Measurements from ENCODE around the gene CTNNBL1. TPM values are rescaled to one million over a fixed set of nuclear protein-coding genes. Genes with fewer than 3 reads are reported as not detected.

CTNNBL1 gene
- polyA plus RNA-seq, 1 of the 3 experiments (the other 2 are of a cell fraction): 29.5 TPM

GRCh38 chr20:37849156-37849555, 155.3 kb downstream of the CTNNBL1 start (continued):
- TF ChIP-seq RFX5 (IDR thresholded peaks at IDR 0.05; ENCODE audit: low read length) (no peak), ELF1 (IDR thresholded peaks at IDR 0.05) (no peak), EZH2phosphoT487 (IDR thresholded peaks at IDR 0.05; ENCODE audit: borderline replicate concordance, low read depth) (no peak), SMC3 (IDR thresholded peaks at IDR 0.05; ENCODE audit: low read depth, low read length) (no peak), FOXJ3 (CRISPR knock-in tag; IDR thresholded peaks at IDR 0.05) (no peak), JUND (IDR thresholded peaks at IDR 0.05) (no peak), POLR2AphosphoS5 (IDR thresholded peaks at IDR 0.05; ENCODE audit: low read depth, low read length) (no peak), MEF2A (IDR thresholded peaks at IDR 0.05; ENCODE audit: borderline replicate concordance, low read depth) (no peak), USF1 (IDR thresholded peaks at IDR 0.05; ENCODE audit: borderline replicate concordance, low read depth) (no peak)

GRCh38 chr20:37849566-37849965, 155.7 kb downstream of the CTNNBL1 start:
- Histone ChIP-seq H3K9me3 (no peaks in the 10 kb centered on the region), H4K20me1 (ENCODE audit: insufficient read depth) (no peaks in the 10 kb centered on the region), H3K27ac (ENCODE audit: low read depth in 2 of 2, low read length in 1 of 2) (no peak overlapping the region), H3K4me2 (no peak overlapping the region), H3K79me2 (ENCODE audit: insufficient read depth) (no peaks in the 10 kb centered on the region), H3F3A (replicated peaks; ENCODE audit: insufficient read depth) (no peaks in the 10 kb centered on the region), H3K4me1 (ENCODE audit: control insufficient read depth in 1 of 2, insufficient read depth in 2 of 2, low read depth in 1 of 2, low read length in 1 of 2) (peaks cover 0 to 9% of the 10 kb centered on the region in 2 experiments; a peak in 1 of 4 replicates), H3K4me3 (ENCODE audit: low read depth in 2 of 2, low read length in 1 of 2) (no peak overlapping the region), H3K9me2 (no peaks in the 10 kb centered on the region), H2AFZ (ENCODE audit: low read depth) (no peak overlapping the region), H3K36me3 (replicated peaks in 1 of 2; ENCODE audit: control insufficient read depth in 1 of 2, insufficient read depth in 2 of 2, low read length in 1 of 2) (peaks cover 0 to 35% of the 10 kb centered on the region in 2 experiments), H3K9ac (no peak overlapping the region), H3K27me3 (ENCODE audit: insufficient read depth) (no peaks in the 10 kb centered on the region)
- ChIA-PET CTCF (interaction anchor here (1.2 to 1.5 kb wide), 2 partner anchors 9 to 11 kb away, joined by 3 to 4 read pairs; no protein-coding TSS in a partner anchor), POLR2A (no interaction called here)
- no peak for TF ChIP-seq RCOR1 (IDR thresholded peaks at IDR 0.05; ENCODE audit: low read length)
- no peak for DNase-seq
- WGBS (ENCODE audit: low lambda C conversion rate): 88% methylated on average over 2 of the region's 2 CpGs

- Histone ChIP-seq H3K9me2 (no peaks in the 10 kb centered on the region), H4K20me1 (ENCODE audit: insufficient read depth) (no peaks in the 10 kb centered on the region), H3K36me3 (replicated peaks in 1 of 2; ENCODE audit: control insufficient read depth in 1 of 2, insufficient read depth in 2 of 2, low read length in 1 of 2) (peaks cover 0 to 35% of the 10 kb centered on the region in 2 experiments), H3F3A (replicated peaks; ENCODE audit: insufficient read depth) (no peaks in the 10 kb centered on the region), H3K9me3 (no peaks in the 10 kb centered on the region), H3K4me2 (no peak overlapping the region), H3K27ac (ENCODE audit: low read depth in 2 of 2, low read length in 1 of 2) (no peak overlapping the region), H2AFZ (ENCODE audit: low read depth) (no peak overlapping the region), H3K4me3 (ENCODE audit: low read depth in 2 of 2, low read length in 1 of 2) (no peak overlapping the region), H3K27me3 (ENCODE audit: insufficient read depth) (no peaks in the 10 kb centered on the region), H3K4me1 (ENCODE audit: control insufficient read depth in 1 of 2, insufficient read depth in 2 of 2, low read depth in 1 of 2, low read length in 1 of 2) (peaks cover 0 to 7% of the 10 kb centered on the region in 2 experiments; a peak in 1 of 4 replicates), H3K9ac (no peak overlapping the region), H3K79me2 (ENCODE audit: insufficient read depth) (no peaks in the 10 kb centered on the region)
- no peak for DNase-seq
- TF ChIP-seq YY1 (IDR thresholded peaks at IDR 0.05; ENCODE audit: low read depth) (no peak), ZBTB33 (IDR thresholded peaks at IDR 0.05; ENCODE audit: borderline replicate concordance, low read depth) (no peak), REST (IDR thresholded peaks at IDR 0.05; ENCODE audit: low read depth, low read length) (no peak), MXI1 (IDR thresholded peaks at IDR 0.05; ENCODE audit: low read depth, low read length) (no peak), CHD2 (IDR thresholded peaks at IDR 0.05; ENCODE audit: low read length, partially characterized antibody) (no peak), EZH2phosphoT487 (IDR thresholded peaks at IDR 0.05; ENCODE audit: borderline replicate concordance, low read depth) (no peak), NFIC (IDR thresholded peaks at IDR 0.05; ENCODE audit: borderline replicate concordance) (no peak), SMC3 (IDR thresholded peaks at IDR 0.05; ENCODE audit: low read depth, low read length) (no peak), MEF2A (IDR thresholded peaks at IDR 0.05; ENCODE audit: borderline replicate concordance, low read depth) (no peak)
- ChIA-PET POLR2A (no interaction called here), CTCF (interaction anchor here (0.8 to 1.5 kb wide), 2 partner anchors 12 to 286 kb away, joined by 4 to 5 read pairs; no protein-coding TSS in a partner anchor)
- 97% methylated on average over 6 of the region's 6 CpGs for WGBS (ENCODE audit: low lambda C conversion rate)
Observed at GRCh38 chr20:37850036-37850592, 156.3 kb downstream of the CTNNBL1 start.

All from SK-N-SH (cell line).